IMR-90 (cell line): ENCODE results near the gene SCNM1. TPM values are rescaled to one million over a fixed set of nuclear protein-coding genes. Genes with fewer than 3 reads are reported as not detected.

ENCODE experiments used
- ATAC-seq: fragments of 200-7000 bp; cut with Tn5 transposase; 2 replicates; pipeline ENCODE4 v1.9.1; 2020; ENCODE audit warnings: low read depth, mild to moderate bottlenecking, moderate library complexity
- BruUV-seq: library from RNA; stranded (reverse); fragments of 400-500 nt; replicated peaks from 2 replicates; lab custom pipeline; 2021; lab: Mats Ljungman, UMichigan
- CTCF ChIA-PET: fragments of 300-600 bp; formaldehyde crosslinking; extraction: SDS; loops from one replicate; lab custom pipeline; 2021; ENCODE audit warnings: antibody characterized with exemption; lab: Yijun Ruan, JAX
- POLR2A ChIA-PET: fragments of 300-600 bp; sonication (Branson Sonifier 250); formaldehyde crosslinking; loops from one replicate; lab custom pipeline; 2022; ENCODE audit warnings: antibody characterized with exemption; ENCODE audit not compliant: unreplicated experiment; lab: Charles Lee
- DNase-seq: peaks from one replicate; pipeline ENCODE4 v3.0.0; 2013
- H2AFZ ChIP-seq: replicated peaks from 2 replicates; pipeline ENCODE3; 2013; ENCODE audit warnings: low read length, mild to moderate bottlenecking; ENCODE audit not compliant: poor library complexity
- H2AK5ac ChIP-seq: 2 replicates; pipeline ENCODE4 v1.6.1; 2013; ENCODE audit warnings: low read depth, low read length, inconsistent platforms
- H2AK9ac ChIP-seq: replicated peaks from 2 replicates; pipeline ENCODE3; 2013; ENCODE audit warnings: mild to moderate bottlenecking, low read depth, low read length, moderate library complexity; ENCODE audit not compliant: poor library complexity
- H2BK120ac ChIP-seq: 2 replicates; pipeline ENCODE4 v1.6.1; 2013; ENCODE audit warnings: low read depth, low read length, inconsistent platforms
- H2BK15ac ChIP-seq: 3 replicates; pipeline ENCODE4 v1.6.1; 2013; ENCODE audit warnings: low read depth, low read length, inconsistent platforms
- H2BK20ac ChIP-seq: 2 replicates; pipeline ENCODE4 v1.6.1; 2013; ENCODE audit warnings: low read depth, mild to moderate bottlenecking, inconsistent platforms, low read length, moderate library complexity
- H2BK5ac ChIP-seq: 2 replicates; pipeline ENCODE4 v1.6.1; 2013; ENCODE audit warnings: mild to moderate bottlenecking, low read depth, low read length, inconsistent platforms; ENCODE audit not compliant: poor library complexity, severe bottlenecking
- H3K14ac ChIP-seq: replicated peaks from 2 replicates; pipeline ENCODE4 v1.6.1; 2013; ENCODE audit warnings: low read depth, low read length, inconsistent platforms
- H3K18ac ChIP-seq: 2 replicates; pipeline ENCODE4 v1.6.1; 2013; ENCODE audit warnings: low read depth, low read length, control low read depth
- H3K23ac ChIP-seq: 2 replicates; pipeline ENCODE4 v1.6.1; 2013; ENCODE audit warnings: low read depth, low read length, inconsistent platforms
- H3K27ac ChIP-seq: 2 replicates; pipeline ENCODE4 v1.5.1; 2013; ENCODE audit warnings: mild to moderate bottlenecking, control low read depth, low read length; ENCODE audit not compliant: insufficient read depth
- H3K27me3 ChIP-seq: 2 replicates; pipeline ENCODE4 v1.6.1; 2013; ENCODE audit warnings: low read length; ENCODE audit not compliant: control insufficient read depth, insufficient read depth
- H3K36me3 ChIP-seq: 2 replicates; pipeline ENCODE4 v1.6.1; 2013; ENCODE audit warnings: low read length, mixed read lengths; ENCODE audit not compliant: control insufficient read depth, insufficient read depth
- H3K4ac ChIP-seq: 2 replicates; pipeline ENCODE4 v1.6.1; 2013; ENCODE audit warnings: low read depth, low read length, inconsistent platforms
- H3K4me1 ChIP-seq: 2 replicates; pipeline ENCODE4 v1.6.1; 2013; ENCODE audit warnings: low read length, mixed read lengths; ENCODE audit not compliant: control insufficient read depth, insufficient read depth
- H3K4me2 ChIP-seq: 2 replicates; pipeline ENCODE4 v1.6.1; 2013; ENCODE audit warnings: low read depth, mild to moderate bottlenecking, control low read depth, low read length, moderate library complexity
- H3K4me3 ChIP-seq: 2 replicates; pipeline ENCODE4 v1.5.1; 2013; ENCODE audit warnings: low read depth, mild to moderate bottlenecking, control low read depth, low read length, moderate library complexity; ENCODE audit not compliant: insufficient read depth
- H3K56ac ChIP-seq: 2 replicates; pipeline ENCODE4 v1.6.1; 2013; ENCODE audit warnings: low read length, inconsistent platforms; ENCODE audit not compliant: insufficient read depth; ENCODE audit errors: extremely low read depth
- H3K79me1 ChIP-seq, 2 experiments: 2 replicates each; pipeline ENCODE4 v1.6.1; 2013; ENCODE audit warnings: low read length in 2 of 2, inconsistent platforms in 1 of 2, low read depth in 1 of 2
- H3K9ac ChIP-seq: 2 replicates; pipeline ENCODE4 v1.6.1; 2013; ENCODE audit warnings: low read depth, low read length, control low read depth
- H3K9me1 ChIP-seq: 2 replicates; pipeline ENCODE4 v1.6.1; 2013; ENCODE audit warnings: low read length, inconsistent platforms; ENCODE audit not compliant: insufficient read depth
- H3K9me3 ChIP-seq: 2 replicates; pipeline ENCODE4 v1.6.1; 2013; ENCODE audit warnings: low read length; ENCODE audit not compliant: control insufficient read depth, insufficient read depth
- H4K20me1 ChIP-seq: 2 replicates; pipeline ENCODE4 v1.6.1; 2013; ENCODE audit warnings: low read length, inconsistent platforms; ENCODE audit not compliant: insufficient read depth
- H4K5ac ChIP-seq: 2 replicates; pipeline ENCODE4 v1.6.1; 2013; ENCODE audit warnings: mild to moderate bottlenecking, low read depth, low read length, control low read depth
- H4K8ac ChIP-seq, 2 experiments: 2 replicates each; pipeline ENCODE4 v1.6.1; 2013; ENCODE audit warnings: low read depth in 2 of 2, low read length in 2 of 2, control low read depth in 1 of 2, inconsistent platforms in 1 of 2
- H4K91ac ChIP-seq: 2 replicates; pipeline ENCODE4 v1.6.1; 2013; ENCODE audit warnings: low read depth, low read length, inconsistent platforms; ENCODE audit not compliant: insufficient read depth
- MAFK ChIP-seq: IDR thresholded peaks from 2 replicates; pipeline ENCODE4 v1.6.1; 2012; ENCODE audit warnings: low read depth, low read length, improper control_type of control experiment
- WGBS, 2 experiments: methylation state at CpG; one replicate each; pipeline versions ENCODE4 v1.1.5 to v1.1.7; 2013; ENCODE audit warnings: missing lambda C conversion rate in 2 of 2; ENCODE audit not compliant: insufficient read length in 1 of 2; ENCODE audit errors: extremely low coverage in 2 of 2; 5-methylcytosine and 5-hydroxymethylcytosine counted together
- dilution Hi-C: fragments of 300-500 bp; cut with HindIII; formaldehyde crosslinking; loops from one replicate; pipeline ENCODE4 v1.14.3; 2018; ENCODE audit warnings: low sequenced_read_pairs; ENCODE audit not compliant: unreplicated experiment
- in situ Hi-C: fragments of 300-500 bp; cut with MboI; formaldehyde crosslinking; loops from 3 replicates; pipeline ENCODE4 v1.14.3; 2019; ENCODE audit warnings: low sequenced_read_pairs, inconsistent platforms, mixed read lengths
- intact Hi-C: fragments of 100-400 bp; cut with micrococcal nuclease; formaldehyde crosslinking; loops from 2 replicates; pipeline ENCODE4 v1.10.0; 2022
- polyA plus RNA-seq, 3 experiments: library from polyadenylated mRNA; depleted of rRNA; stranded (reverse); fragments of >200 nt; gene quantifications; 2 replicates each; pipeline ENCODE4 v1.2.3, GENCODE V29; 2012; ENCODE audit warnings: low replicate concordance in 1 of 3
- total RNA-seq: library from RNA; depleted of rRNA; stranded (reverse); fragments of >200 nt; gene quantifications from 2 replicates; pipeline ENCODE4 v1.2.3, GENCODE V29; 2012

SCNM1 gene
- total and polyA plus RNA-seq, 2 of the 4 experiments (the other 2 are of a cell fraction), result 27.4 to 33.2 TPM

DNA sequence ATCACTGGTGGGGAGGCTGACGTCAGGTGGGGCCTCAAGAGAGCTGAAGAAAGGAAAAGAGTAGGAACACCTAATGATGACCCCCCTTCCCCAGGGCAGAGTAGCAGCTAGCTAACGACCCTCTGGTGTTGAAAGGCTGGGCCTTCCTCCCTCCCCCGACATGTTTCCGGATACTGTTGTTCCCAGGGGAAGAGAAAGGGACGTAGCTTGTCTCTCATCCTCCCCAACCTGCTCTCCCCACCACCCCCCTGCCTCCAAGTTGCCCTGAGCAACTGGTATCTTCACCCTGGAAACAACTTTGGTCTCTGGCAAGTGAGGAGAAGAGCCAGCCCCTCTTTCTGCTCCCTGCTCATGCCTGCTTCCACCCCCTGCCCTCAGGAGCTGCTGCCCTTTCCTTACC is 22.0 kb upstream of the SCNM1 start:
- Histone ChIP-seq H3K9me3 (no peaks in the 10 kb centered on the region), H3K56ac (no peak overlapping the region), H2BK120ac (no peak overlapping the region), H2BK15ac (no peak overlapping the region), H3K4me3 (no peak overlapping the region), H3K9me1 (peaks cover 4% of the 10 kb centered on the region; the same call in 1 of the 2 replicates), H2BK20ac (no peak overlapping the region), H4K5ac (no peak overlapping the region), H3K18ac (no peak overlapping the region), H3K14ac (no peak overlapping the region), H2AK5ac (no peak overlapping the region), H2BK5ac (no peak overlapping the region), H2AK9ac (no peak overlapping the region), H3K4me1 (peaks cover 5% of the 10 kb centered on the region), H3K4me2 (no peak overlapping the region), H3K27ac (no peak overlapping the region), H3K36me3 (peaks cover 4% of the 10 kb centered on the region; the same call in 1 of the 2 replicates), H3K9ac (no peak overlapping the region), H4K8ac (no peak overlapping the region), H3K23ac (no peak overlapping the region), H3K79me1 (peaks cover 0 to 6% of the 10 kb centered on the region in 2 experiments; a peak in 1 of 4 replicates), H4K91ac (no peak overlapping the region), H3K27me3 (peaks cover 2% of the 10 kb centered on the region; the same call in 1 of the 2 replicates), H2AFZ (no peak overlapping the region), H4K20me1 (peaks cover 5% of the 10 kb centered on the region; the same call in 1 of the 2 replicates), H3K4ac (no peak overlapping the region)
- ChIA-PET POLR2A (no interaction called here), CTCF (interaction anchor here (1.1 kb wide), 1 partner anchor 41 kb away, joined by 3 read pairs; no protein-coding TSS in a partner anchor)
- no TSS peak for BruUV-seq
- in situ Hi-C loops (no loop called here), dilution Hi-C loops (no loop called here), intact Hi-C loops (no loop called here)
- WGBS, 2 experiments, result no CpG with 5 or more reads among the region's 5 CpGs
- DNase-seq (no peak), ATAC-seq (no peak)
- TF ChIP-seq MAFK, result no peak
